Measurements from ENCODE around the gene MLX. TPM values are rescaled to one million over a fixed set of nuclear protein-coding genes. Genes with fewer than 3 reads are reported as not detected.

The MLX gene
- total and polyA plus RNA-seq, 10 donors, result 33.0 to 64.4 (median 48.4) TPM

GRCh38 chr17:42525221-42525620, 41.7 kb upstream of the MLX start:
- H3K36me3 ChIP-seq, result peaks cover 0 to 30% (median 14%) of the 10 kb centered on the region in 6 donors
- H3K27me3 ChIP-seq (replicated peaks in 1 of 7), result no peaks in the 10 kb centered on the region
- no peak for DNase-seq
- H3K4me1 ChIP-seq, result peaks cover 17 to 88% (median 53%) of the 10 kb centered on the region in 6 donors
- peak overlapping the region in 6 of 8 donors; percentile 62 to 78 (median 74) for H3K27ac ChIP-seq
- H3K4me3 ChIP-seq, result no peak overlapping the region
- 77 to 96% (median 94%) methylated on average over 2 of the region's 2 CpGs for whole genome bisulfite sequencing, 5 donors
- intact Hi-C loops (cut with DNase I; ENCODE audit: low total_unique reads), result no loop called here
- H3K9me3 ChIP-seq, result no peaks in the 10 kb centered on the region
- TF ChIP-seq POLR2AphosphoS5 (IDR thresholded peaks at IDR 0.05) (no peak), POLR2A (IDR thresholded peaks at IDR 0.05) (no peak)
- TF ChIP-seq, protein P1, sequence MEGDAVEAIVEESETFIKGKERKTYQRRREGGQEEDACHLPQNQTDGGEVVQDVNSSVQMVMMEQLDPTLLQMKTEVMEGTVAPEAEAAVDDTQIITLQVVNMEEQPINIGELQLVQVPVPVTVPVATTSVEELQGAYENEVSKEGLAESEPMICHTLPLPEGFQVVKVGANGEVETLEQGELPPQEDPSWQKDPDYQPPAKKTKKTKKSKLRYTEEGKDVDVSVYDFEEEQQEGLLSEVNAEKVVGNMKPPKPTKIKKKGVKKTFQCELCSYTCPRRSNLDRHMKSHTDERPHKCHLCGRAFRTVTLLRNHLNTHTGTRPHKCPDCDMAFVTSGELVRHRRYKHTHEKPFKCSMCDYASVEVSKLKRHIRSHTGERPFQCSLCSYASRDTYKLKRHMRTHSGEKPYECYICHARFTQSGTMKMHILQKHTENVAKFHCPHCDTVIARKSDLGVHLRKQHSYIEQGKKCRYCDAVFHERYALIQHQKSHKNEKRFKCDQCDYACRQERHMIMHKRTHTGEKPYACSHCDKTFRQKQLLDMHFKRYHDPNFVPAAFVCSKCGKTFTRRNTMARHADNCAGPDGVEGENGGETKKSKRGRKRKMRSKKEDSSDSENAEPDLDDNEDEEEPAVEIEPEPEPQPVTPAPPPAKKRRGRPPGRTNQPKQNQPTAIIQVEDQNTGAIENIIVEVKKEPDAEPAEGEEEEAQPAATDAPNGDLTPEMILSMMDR (IDR thresholded peaks at IDR 0.05 in 8 of 11, conservative IDR thresholded peaks at IDR 0.05 in 3 of 11), result no peak

DNA sequence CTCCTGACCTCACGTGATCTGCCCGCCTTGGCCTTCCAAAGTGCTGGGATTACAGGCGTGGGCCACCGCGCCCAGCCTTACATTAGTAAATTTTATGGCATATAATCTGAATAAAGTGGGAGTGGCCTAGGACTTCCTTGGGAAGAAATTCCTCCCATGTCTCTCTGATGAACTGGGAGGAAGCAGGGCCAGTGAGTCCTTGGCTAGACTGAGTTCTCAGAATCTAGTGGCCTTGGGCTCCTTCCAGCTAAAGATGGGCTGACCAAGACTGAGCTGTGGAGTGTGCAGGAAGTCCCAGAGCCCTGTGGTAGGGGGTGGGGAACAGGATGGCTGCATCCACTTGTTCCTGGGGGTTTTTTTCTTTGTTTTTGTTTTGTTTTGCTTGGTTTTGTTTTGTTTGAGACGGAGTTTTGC, 40.9 kb upstream of the MLX start:
- no peaks in the 10 kb centered on the region for H3K27me3 ChIP-seq (replicated peaks in 1 of 7)
- peaks cover 0 to 28% (median 13%) of the 10 kb centered on the region in 6 donors for H3K36me3 ChIP-seq
- peaks cover 17 to 88% (median 53%) of the 10 kb centered on the region in 6 donors for H3K4me1 ChIP-seq
- TF ChIP-seq POLR2A (IDR thresholded peaks at IDR 0.05) (no peak), POLR2AphosphoS5 (IDR thresholded peaks at IDR 0.05) (peak in 2 of 3 donors; percentile 35 to 47)
- TF ChIP-seq, protein P1 (IDR thresholded peaks at IDR 0.05 in 8 of 11, conservative IDR thresholded peaks at IDR 0.05 in 3 of 11), result no peak
- intact Hi-C loops (cut with DNase I; ENCODE audit: low total_unique reads), result no loop called here
- no peak overlapping the region for H3K4me3 ChIP-seq
- H3K9me3 ChIP-seq, result no peaks in the 10 kb centered on the region
- H3K27ac ChIP-seq, result peak overlapping the region in 7 of 8 donors; percentile 62 to 78 (median 73)
- peak; percentile 69 for DNase-seq
- WGBS, 5 donors, result 58 to 91% (median 74%) methylated on average over 6 of the region's 6 CpGs

- intact Hi-C loops (cut with DNase I; ENCODE audit: low total_unique reads), result no loop called here
- Histone ChIP-seq H3K27ac (no peak overlapping the region), H3K4me3 (no peak overlapping the region), H3K4me1 (peaks cover 21 to 88% (median 53%) of the 10 kb centered on the region in 6 donors), H3K36me3 (peaks cover 0 to 9% (median 0%) of the 10 kb centered on the region in 6 donors), H3K9me3 (no peaks in the 10 kb centered on the region), H3K27me3 (replicated peaks in 1 of 7) (no peaks in the 10 kb centered on the region)
- WGBS, 5 donors, result 89 to 98% (median 93%) methylated on average over 6 of the region's 6 CpGs
- no peak for DNase-seq
- no peak for TF ChIP-seq POLR2AphosphoS5 (IDR thresholded peaks at IDR 0.05)
- TF ChIP-seq, protein P1 (IDR thresholded peaks at IDR 0.05 in 8 of 11, conservative IDR thresholded peaks at IDR 0.05 in 3 of 11), result no peak
- no peak for TF ChIP-seq POLR2A (IDR thresholded peaks at IDR 0.05)
Observed at GRCh38 chr17:42527932-42528331, 39.0 kb upstream of the MLX start.

DNA sequence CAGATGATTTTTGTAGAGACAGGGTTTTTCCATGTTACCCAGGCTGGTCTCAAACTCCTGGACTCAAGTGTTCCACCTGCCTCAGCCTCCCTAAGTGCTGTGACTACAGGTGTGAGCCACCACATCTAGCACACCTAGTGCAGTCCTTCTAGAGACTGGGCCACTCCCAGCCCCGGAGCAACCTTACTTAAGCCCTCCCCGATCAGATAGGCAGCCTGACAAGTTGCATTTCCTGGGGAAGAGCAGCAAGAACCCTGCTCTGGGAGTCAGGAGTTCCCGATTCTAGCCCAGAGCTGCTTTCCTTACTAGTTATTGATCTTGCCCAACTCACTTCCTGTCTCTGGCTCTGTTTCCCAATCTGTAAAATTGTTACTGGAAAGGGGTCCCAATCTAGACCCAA, 37.8 kb upstream of the MLX start:
- intact Hi-C loops (cut with DNase I; ENCODE audit: low total_unique reads), result no loop called here
- Histone ChIP-seq H3K27ac (peak overlapping the region in 2 of 8 donors; percentile 30 to 84), H3K4me1 (peaks cover 21 to 85% (median 54%) of the 10 kb centered on the region in 6 donors), H3K4me3 (no peak overlapping the region), H3K27me3 (replicated peaks in 1 of 7) (no peaks in the 10 kb centered on the region), H3K36me3 (no peaks in the 10 kb centered on the region), H3K9me3 (no peaks in the 10 kb centered on the region)
- TF ChIP-seq, protein P1 (IDR thresholded peaks at IDR 0.05 in 8 of 11, conservative IDR thresholded peaks at IDR 0.05 in 3 of 11), result no peak
- TF ChIP-seq POLR2AphosphoS5 (IDR thresholded peaks at IDR 0.05) (no peak), POLR2A (IDR thresholded peaks at IDR 0.05) (no peak)
- no peak for DNase-seq
- 30 to 48% (median 35%) methylated on average over 3 of the region's 3 CpGs for WGBS, 5 donors
